ENCODE results near the gene MYBPC3.
"Not testable (repeated sequence)": the region's sequence is repeated elsewhere in the genome, so short reads cannot be mapped to it uniquely, and the experiment has no call there.

The MYBPC3 gene

GRCh38 chr11:47317064-47317828 is 35.3 kb downstream of the MYBPC3 start:
- H3K27me3 Mint-ChIP-seq, result no peaks in the 10 kb centered on the region
- peak overlapping the region; percentile 40 for H3K27ac Mint-ChIP-seq
- no peak overlapping the region for H3K4me3 Mint-ChIP-seq
- H3K36me3 Mint-ChIP-seq, result peaks cover 24% of the 10 kb centered on the region
- peak; percentile 82 for ATAC-seq (ENCODE audit: low read depth)
- no peaks in the 10 kb centered on the region for H3K9me3 Mint-ChIP-seq
- peaks cover 7% of the 10 kb centered on the region for H3K4me1 Mint-ChIP-seq
- DNase-seq (ENCODE audit: low spot score in 2 of 2), result no peak

DNA sequence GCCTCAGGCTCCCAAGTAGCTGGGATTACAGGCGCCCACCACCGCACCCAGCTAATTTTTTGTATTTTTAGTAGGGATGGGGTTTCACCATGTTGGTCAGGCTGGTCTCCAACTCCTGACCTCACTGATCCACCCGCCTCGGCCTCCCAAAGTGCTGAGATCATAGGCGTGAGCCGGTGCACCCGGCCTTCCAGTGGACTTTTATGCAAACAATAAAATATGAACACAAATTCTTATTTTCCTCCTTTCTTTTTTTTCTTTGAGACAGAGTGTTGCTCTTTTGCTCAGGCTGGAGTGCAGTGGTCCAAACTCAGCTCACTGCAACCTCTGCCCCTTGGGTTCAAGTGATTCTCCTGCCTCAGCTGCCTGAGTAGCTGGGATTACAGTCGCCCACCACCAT is 36.0 kb downstream of the MYBPC3 start:
- not testable (repeated sequence) for H3K4me1 Mint-ChIP-seq; H3K27me3 Mint-ChIP-seq; ATAC-seq (ENCODE audit: low read depth); H3K9me3 Mint-ChIP-seq; DNase-seq (ENCODE audit: low spot score in 2 of 2); H3K4me3 Mint-ChIP-seq
- peak overlapping the region; percentile 40 for H3K27ac Mint-ChIP-seq
- peaks cover 23% of the 10 kb centered on the region for H3K36me3 Mint-ChIP-seq

DNA sequence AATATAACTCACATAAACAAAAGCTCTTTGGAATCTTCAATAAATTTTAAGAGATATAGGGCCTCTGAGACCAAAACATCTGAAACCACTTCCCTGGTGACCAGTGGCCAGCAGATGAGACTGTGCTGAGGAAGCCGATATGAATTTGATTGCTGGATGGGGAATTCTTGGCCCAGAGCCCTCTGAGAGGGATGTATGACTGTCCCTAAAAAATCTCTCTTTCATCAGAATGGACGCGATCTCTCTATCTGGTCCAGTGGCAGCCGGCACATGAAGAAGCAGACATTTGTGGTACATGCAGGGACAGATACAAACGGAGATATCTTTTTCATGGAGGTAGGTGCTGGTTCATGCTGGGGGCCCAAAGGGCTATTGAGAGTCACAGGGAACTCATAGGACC is 37.5 kb downstream of the MYBPC3 start:
- Mint-ChIP-seq H3K4me3 (no peak overlapping the region), H3K27ac (no peak overlapping the region), H3K9me3 (no peaks in the 10 kb centered on the region), H3K36me3 (peaks cover 29% of the 10 kb centered on the region), H3K4me1 (peaks cover 7% of the 10 kb centered on the region), H3K27me3 (no peaks in the 10 kb centered on the region)
- ATAC-seq (ENCODE audit: low read depth) (no peak), DNase-seq (ENCODE audit: low spot score in 2 of 2) (no peak)

GRCh38 chr11:47308050-47308823 is 44.3 kb downstream of the MYBPC3 start:
- Mint-ChIP-seq H3K4me3 (no peak overlapping the region), H3K27ac (no peak overlapping the region), H3K36me3 (peaks cover 37% of the 10 kb centered on the region), H3K9me3 (peaks cover 2% of the 10 kb centered on the region), H3K27me3 (no peaks in the 10 kb centered on the region), H3K4me1 (no peaks in the 10 kb centered on the region)
- DNase-seq (ENCODE audit: low spot score in 2 of 2) (no peak), ATAC-seq (ENCODE audit: low read depth) (no peak)

DNA sequence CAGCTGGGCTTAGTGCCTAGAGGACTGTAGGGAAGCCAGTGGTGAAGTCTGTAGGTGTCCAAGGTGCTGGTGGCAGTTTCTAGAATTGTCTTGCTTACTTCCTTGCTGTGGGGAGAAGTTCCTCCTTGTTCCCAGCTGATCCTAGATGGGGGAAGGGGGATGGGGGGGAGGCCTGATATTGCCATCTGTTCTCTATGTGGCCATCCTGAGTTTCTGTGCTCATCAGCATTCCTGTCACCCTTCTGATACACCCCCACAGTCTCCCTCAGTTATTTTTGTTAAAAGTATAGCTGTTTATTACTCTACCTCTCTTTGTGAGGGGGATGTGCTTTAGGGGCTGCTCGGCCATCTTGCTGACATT is 46.0 kb downstream of the MYBPC3 start:
- Mint-ChIP-seq H3K36me3 (peaks cover 46% of the 10 kb centered on the region), H3K9me3 (peaks cover 8% of the 10 kb centered on the region), H3K4me1 (no peaks in the 10 kb centered on the region), H3K4me3 (no peak overlapping the region), H3K27ac (no peak overlapping the region), H3K27me3 (no peaks in the 10 kb centered on the region)
- DNase-seq (ENCODE audit: low spot score in 2 of 2) (no peak), ATAC-seq (ENCODE audit: low read depth) (no peak)

DNA sequence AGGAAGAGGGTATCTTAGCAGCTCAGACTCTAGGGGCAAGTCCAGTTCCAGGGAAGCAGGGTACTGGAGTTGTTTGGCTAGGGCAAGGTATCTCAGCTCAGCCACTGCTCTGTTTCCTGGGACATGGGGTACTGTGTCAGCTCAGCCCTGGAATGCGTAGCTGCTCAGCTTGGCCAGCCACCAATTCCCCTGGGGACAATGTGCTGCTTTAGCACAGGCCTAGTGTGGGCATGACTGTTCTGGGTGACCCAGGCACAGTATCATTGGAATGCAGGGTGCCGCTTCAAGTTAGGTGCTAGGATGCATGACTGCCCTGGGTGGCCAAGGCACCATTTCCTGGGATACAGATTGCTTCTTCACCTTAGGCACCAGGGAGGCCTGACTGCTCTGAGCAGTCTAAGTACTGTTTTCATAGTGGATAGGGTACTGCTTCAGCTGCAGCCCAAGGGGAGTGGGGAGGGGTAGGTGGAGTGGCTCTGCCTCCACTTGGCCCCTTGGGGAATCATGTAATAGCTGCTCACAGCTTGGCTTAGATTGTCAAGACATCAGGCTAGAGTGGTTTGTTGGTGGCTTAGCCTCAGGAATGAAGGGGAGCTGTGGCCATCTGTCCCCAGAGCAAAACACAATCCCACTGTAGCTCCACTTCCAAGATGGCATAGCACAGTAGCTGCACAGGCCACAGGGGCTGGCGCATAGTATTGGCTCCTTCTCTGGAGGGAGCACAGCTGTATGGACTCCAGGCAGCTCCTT is 46.6 kb downstream of the MYBPC3 start:
- no peaks in the 10 kb centered on the region for H3K27me3 Mint-ChIP-seq
- DNase-seq (ENCODE audit: low spot score in 2 of 2) (no peak), ATAC-seq (ENCODE audit: low read depth) (no peak)
- peaks cover 45% of the 10 kb centered on the region for H3K36me3 Mint-ChIP-seq
- H3K27ac Mint-ChIP-seq, result no peak overlapping the region
- no peaks in the 10 kb centered on the region for H3K4me1 Mint-ChIP-seq
- H3K4me3 Mint-ChIP-seq, result no peak overlapping the region
- H3K9me3 Mint-ChIP-seq, result peaks cover 8% of the 10 kb centered on the region

DNA sequence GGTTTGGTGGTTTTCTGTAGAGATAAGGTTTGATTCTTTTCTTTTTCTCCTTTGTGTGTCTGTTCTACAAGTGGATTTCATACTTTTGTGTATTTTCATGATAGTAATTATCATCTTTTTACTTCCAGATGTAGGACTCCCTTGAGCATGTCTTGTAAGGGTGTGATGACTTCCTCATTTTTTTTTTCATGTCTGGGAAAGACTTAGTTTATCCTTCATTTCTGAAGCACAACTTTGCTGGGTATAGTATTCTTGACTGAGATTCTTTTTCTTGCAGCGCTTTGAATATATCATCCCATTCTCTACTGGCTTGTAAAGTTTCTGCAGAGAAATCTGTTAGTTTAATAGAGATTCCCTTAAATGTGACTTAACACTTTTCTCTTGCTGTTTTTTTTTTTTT is 49.6 kb downstream of the MYBPC3 start:
- H3K4me3 Mint-ChIP-seq, result no peak overlapping the region
- H3K27me3 Mint-ChIP-seq, result no peaks in the 10 kb centered on the region
- H3K27ac Mint-ChIP-seq, result no peak overlapping the region
- H3K36me3 Mint-ChIP-seq, result peaks cover 63% of the 10 kb centered on the region
- H3K4me1 Mint-ChIP-seq, result peaks cover 2% of the 10 kb centered on the region
- ATAC-seq (ENCODE audit: low read depth) (no peak), DNase-seq (ENCODE audit: low spot score in 2 of 2) (no peak)
- H3K9me3 Mint-ChIP-seq, result peaks cover 11% of the 10 kb centered on the region

DNA sequence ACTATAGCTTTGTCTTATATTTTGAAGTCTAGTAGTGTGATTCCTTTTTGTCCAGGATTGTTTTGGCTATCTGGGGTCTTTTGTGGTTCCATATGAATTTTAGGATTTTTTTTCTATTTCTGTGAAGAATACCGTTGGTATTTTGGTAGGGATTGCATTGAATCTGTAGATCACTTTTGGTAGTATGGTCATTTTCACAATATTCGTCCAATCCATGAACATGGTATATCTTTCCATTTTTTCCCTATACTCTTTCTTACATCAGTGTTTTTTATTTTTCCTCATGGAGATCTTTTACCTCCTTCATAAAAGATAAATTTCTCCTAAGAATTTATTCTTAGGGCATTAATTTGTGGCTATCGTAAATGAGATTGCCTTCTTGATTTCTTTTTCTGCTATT is 53.4 kb downstream of the MYBPC3 start:
- H3K27ac Mint-ChIP-seq, result no peak overlapping the region
- ATAC-seq (ENCODE audit: low read depth), result no peak
- H3K4me1 Mint-ChIP-seq, result peaks cover 2% of the 10 kb centered on the region
- DNase-seq (ENCODE audit: low spot score in 2 of 2), result no peak
- peaks cover 56% of the 10 kb centered on the region for H3K36me3 Mint-ChIP-seq
- peaks cover 10% of the 10 kb centered on the region for H3K9me3 Mint-ChIP-seq
- H3K27me3 Mint-ChIP-seq, result no peaks in the 10 kb centered on the region
- H3K4me3 Mint-ChIP-seq, result no peak overlapping the region

GRCh38 chr11:47296045-47296444 is 56.5 kb downstream of the MYBPC3 start:
- Mint-ChIP-seq H3K9me3 (peaks cover 3% of the 10 kb centered on the region), H3K4me1 (peaks cover 2% of the 10 kb centered on the region), H3K27me3 (no peaks in the 10 kb centered on the region), H3K4me3 (no peak overlapping the region), H3K36me3 (peaks cover 47% of the 10 kb centered on the region), H3K27ac (peak overlapping the region; percentile 55)
- ATAC-seq (ENCODE audit: low read depth), result no peak
- no peak for DNase-seq (ENCODE audit: low spot score in 2 of 2)

DNA sequence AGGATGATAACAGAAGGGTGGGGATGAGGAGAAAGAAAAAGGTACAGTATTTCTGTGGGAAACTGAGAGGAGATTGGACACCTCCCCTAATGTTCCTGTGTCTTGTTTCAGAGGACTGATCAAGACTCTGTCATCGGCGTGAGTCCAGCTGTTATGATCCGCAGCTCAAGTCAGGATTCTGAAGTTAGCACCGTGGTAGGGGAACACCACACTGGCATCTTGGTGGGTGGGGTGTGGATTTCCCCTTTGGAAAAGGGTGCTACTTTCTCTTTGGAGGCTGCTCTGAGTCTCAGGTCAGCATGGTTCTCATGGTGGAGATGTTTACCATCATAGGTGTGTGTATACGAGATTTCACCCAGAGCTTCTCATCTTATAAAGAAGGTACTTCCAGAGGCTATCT is 57.1 kb downstream of the MYBPC3 start:
- DNase-seq (ENCODE audit: low spot score in 2 of 2), result no peak
- Mint-ChIP-seq H3K36me3 (peaks cover 48% of the 10 kb centered on the region), H3K27me3 (no peaks in the 10 kb centered on the region), H3K4me3 (no peak overlapping the region), H3K4me1 (no peaks in the 10 kb centered on the region), H3K27ac (peak overlapping the region; percentile 55), H3K9me3 (peaks cover 3% of the 10 kb centered on the region)
- ATAC-seq (ENCODE audit: low read depth), result no peak

- ATAC-seq (ENCODE audit: low read depth), result no peak
- Mint-ChIP-seq H3K27ac (no peak overlapping the region), H3K9me3 (no peaks in the 10 kb centered on the region), H3K4me3 (no peak overlapping the region), H3K4me1 (no peaks in the 10 kb centered on the region), H3K36me3 (peaks cover 46% of the 10 kb centered on the region), H3K27me3 (no peaks in the 10 kb centered on the region)
- no peak for DNase-seq (ENCODE audit: low spot score in 2 of 2)
These were observed 62.6 kb downstream of the MYBPC3 start for GRCh38 chr11:47289856-47290255.

DNA sequence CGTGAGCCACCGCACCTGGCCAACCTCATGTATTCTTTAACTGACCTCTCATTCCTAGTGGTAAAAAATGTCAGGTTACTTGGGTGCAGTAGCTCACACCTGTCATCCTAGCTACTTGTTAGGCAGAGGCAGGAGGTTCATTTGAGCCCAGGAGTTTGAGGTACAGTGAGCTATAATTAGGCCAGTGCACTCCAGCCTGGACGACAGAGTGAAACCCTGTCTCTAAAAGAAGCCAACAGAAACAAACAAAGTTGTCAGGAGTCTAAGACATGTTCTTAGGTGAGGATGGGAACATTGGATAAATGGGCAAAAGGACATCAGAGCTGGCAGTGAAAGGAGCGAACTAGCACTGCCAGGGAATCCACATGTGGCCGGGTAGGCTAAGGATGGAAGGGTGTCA is 64.4 kb downstream of the MYBPC3 start:
- H3K4me1 Mint-ChIP-seq, result no peaks in the 10 kb centered on the region
- H3K27ac Mint-ChIP-seq, result no peak overlapping the region
- no peak for DNase-seq (ENCODE audit: low spot score in 2 of 2)
- no peak overlapping the region for H3K4me3 Mint-ChIP-seq
- H3K27me3 Mint-ChIP-seq, result no peaks in the 10 kb centered on the region
- no peak for ATAC-seq (ENCODE audit: low read depth)
- H3K36me3 Mint-ChIP-seq, result peaks cover 52% of the 10 kb centered on the region
- no peaks in the 10 kb centered on the region for H3K9me3 Mint-ChIP-seq

DNA sequence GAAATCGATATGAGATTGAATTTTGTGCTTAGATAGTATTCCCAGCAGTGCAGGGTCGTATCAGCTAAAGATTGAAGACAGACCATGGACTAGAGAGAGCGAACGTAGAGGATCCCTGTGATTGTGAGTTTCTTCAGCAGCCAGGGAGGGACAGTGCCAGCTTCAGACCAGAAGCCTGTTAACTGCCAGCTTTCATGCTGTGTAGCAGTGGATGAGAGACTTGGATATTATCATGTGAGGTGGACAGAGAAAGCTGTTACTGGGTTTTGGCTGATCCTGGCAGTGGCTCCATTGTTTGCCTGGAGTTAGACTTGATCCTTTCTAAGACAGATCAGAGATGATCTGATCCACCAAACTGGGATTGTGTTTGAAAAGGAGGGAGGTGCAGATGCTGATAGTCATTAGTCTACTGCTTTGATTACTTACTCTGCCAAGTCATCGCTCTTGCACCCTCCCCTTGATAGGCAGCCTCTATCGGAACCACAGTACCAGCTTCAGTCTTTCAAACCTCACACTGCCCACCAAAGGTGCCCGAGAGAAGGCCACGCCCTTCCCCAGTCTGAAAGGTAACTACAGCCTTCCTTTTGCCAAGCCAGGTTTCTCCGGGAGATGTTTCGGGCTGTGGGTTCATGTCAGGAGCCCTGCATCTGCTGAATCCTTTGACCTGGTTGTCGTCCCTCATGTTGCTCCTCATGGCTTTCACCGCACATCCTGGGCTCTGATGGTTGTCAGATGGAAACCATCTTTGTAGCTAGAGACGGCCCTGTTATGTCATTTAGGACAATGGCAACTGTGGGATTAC is 66.3 kb downstream of the MYBPC3 start:
- Mint-ChIP-seq H3K36me3 (peaks cover 47% of the 10 kb centered on the region), H3K4me3 (no peak overlapping the region), H3K4me1 (no peaks in the 10 kb centered on the region), H3K27me3 (no peaks in the 10 kb centered on the region), H3K9me3 (no peaks in the 10 kb centered on the region), H3K27ac (no peak overlapping the region)
- ATAC-seq (ENCODE audit: low read depth), result no peak
- no peak for DNase-seq (ENCODE audit: low spot score in 2 of 2)

GRCh38 chr11:47284151-47284550 is 68.4 kb downstream of the MYBPC3 start:
- DNase-seq (ENCODE audit: low spot score in 2 of 2) (no peak), ATAC-seq (ENCODE audit: low read depth) (no peak)
- Mint-ChIP-seq H3K4me1 (peaks cover 4% of the 10 kb centered on the region), H3K4me3 (no peak overlapping the region), H3K27ac (no peak overlapping the region), H3K36me3 (peaks cover 35% of the 10 kb centered on the region), H3K27me3 (no peaks in the 10 kb centered on the region), H3K9me3 (no peaks in the 10 kb centered on the region)
